Left colon (tissue), 2 donors: ENCODE results near the gene HIPK3. TPM values are rescaled to one million over a fixed set of nuclear protein-coding genes. Genes with fewer than 3 reads are reported as not detected.
"Not testable (repeated sequence)": the region's sequence is repeated elsewhere in the genome, so short reads cannot be mapped to it uniquely, and the experiment has no call there.

Source experiments
- ATAC-seq: fragments of 200-7000 bp; cut with Tn5 transposase; one replicate; pipeline ENCODE4 v1.9.1; 2020; ENCODE audit warnings: mild to moderate bottlenecking, moderate library complexity
- DNase-seq, 2 donors: peaks; one replicate each; pipeline ENCODE4 v3.0.0-alpha.2; 2020
- intact Hi-C, 2 donors: fragments of 100-400 bp; cut with DNase I in 1 of 2; cut with micrococcal nuclease in 1 of 2; formaldehyde crosslinking; loops; one replicate each; pipeline versions ENCODE4 v1.11.2 to v1.14.0; 2022; cut with DNase I, micrococcal nuclease
- long read RNA-seq: library from polyadenylated mRNA; unstranded; transcript quantifications from one replicate; pipeline ENCODE4 v2.0.0, GENCODE V29; 2021
- total RNA-seq, 2 donors: library from RNA; stranded (reverse); fragmentation: NEBNext Ultra II Directional; extraction: Animal tissue kit (Norgen Biotek cat#: 25700); gene quantifications; one replicate each; pipeline ENCODE4 v1.2.1, GENCODE V29; 2021
- donor health status: DM: no; HTN: no; CAD: no.
- donor health status: DM: yes; HTN: yes; CAD: no.

The HIPK3 gene
- total RNA-seq = 10 to 100 TPM; 59.9 to 85.4 TPM
- long read RNA-seq, full-length matches to known transcripts = 2 of 20 reads
- long read RNA-seq, partial matches to known transcripts = 8 of 20 reads
- long read RNA-seq, other reads (novel, unspliced or antisense) = 10 of 20 reads

DNA sequence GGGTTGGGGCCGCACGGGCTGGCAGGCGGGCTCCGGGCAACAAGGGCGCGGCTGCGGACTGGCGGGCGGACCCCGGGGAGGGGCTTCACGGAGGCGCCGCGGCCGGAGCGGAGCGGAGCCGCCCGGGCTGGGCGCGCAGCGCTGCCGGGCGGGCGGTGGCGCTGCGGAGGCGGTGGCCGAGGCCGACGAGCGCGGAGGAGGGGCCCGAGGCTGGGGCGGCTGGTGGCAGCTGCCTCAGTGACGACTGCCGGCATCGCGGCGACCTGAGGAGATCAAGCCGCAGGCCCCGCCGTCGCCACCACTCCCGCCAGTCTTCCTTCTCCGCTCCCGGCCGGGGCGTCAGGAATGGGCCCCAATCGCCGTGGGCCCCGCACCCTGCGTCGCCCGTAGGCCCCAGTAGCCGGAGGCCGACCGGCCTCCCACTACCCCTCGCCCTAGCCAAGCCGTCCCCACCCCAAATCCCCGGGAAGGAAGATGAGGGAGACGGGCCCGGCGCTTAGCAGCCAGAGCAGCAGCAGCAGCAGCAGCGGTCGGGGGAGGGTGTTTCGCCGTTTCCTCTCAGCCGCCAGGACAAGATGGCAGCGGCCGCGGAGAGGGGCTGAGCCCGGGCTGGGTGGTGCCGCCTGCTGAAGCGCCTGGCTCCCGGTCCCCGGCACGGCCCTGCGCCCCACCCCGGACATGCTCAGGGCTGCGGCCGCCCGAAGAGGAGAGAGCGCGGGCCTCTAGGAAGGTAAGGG lies at the start of gene HIPK3:
Gene HIPK3, plus strand, starts transcription at position 222 of the 737 bp plus-strand sequence.
- DNase-seq (peak; percentile 80 to 86), ATAC-seq (peak; percentile 84)
- intact Hi-C loops = loop anchor here in 1 of 2 donors (5.0 kb wide), 2 partner anchors 70 to 90 kb away; no protein-coding TSS in a partner anchor

DNA sequence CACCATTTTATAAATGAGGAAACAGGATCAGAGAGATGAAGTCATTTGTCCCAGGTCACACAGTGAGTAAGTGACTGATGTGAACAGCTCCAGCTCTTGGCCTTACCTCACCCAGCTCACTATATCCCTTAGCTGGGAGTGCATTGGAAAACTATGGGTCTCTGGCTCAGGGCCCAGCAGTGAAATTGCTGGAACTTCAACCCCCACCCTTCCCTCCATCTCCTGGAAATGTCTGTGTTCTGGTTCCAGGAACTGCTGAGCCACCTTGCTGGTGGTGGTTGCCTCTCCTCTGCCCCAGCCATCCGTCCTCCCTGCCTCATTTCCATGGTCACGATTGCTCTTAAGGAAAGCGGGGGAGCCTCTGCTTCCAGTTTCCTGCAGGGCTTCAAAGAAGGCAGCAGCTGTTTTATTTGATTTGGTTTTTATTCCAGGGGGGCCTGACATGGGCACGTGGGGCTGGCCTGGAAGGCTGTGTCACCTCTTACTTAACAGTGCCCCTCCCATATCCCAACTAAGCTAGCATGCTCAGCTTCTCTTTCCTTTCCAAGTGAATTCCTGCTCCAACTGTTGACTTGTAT lies 49.7 kb upstream of the HIPK3 start:
- intact Hi-C loops = no loop called here
- ATAC-seq (no peak), DNase-seq (no peak)

DNA sequence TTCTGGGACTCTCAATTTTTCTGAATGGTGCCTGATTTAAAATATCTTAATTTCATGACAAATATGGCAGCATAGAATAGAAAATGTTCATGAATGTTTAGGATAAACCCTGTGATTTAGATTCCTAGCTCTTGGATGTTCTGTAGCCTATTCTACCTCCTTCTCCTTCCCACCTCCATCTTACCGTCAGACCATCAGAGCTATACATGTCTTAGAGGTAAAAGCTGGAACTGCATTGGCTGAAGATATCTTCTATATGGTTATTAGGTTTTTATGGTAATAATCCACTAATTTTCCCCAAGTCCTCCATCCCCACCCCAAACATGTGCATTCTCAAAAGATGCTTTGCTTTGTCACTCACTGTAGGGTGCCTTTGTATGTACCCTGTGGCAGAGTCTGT lies 49.0 kb upstream of the HIPK3 start:
- DNase-seq = no peak

DNA sequence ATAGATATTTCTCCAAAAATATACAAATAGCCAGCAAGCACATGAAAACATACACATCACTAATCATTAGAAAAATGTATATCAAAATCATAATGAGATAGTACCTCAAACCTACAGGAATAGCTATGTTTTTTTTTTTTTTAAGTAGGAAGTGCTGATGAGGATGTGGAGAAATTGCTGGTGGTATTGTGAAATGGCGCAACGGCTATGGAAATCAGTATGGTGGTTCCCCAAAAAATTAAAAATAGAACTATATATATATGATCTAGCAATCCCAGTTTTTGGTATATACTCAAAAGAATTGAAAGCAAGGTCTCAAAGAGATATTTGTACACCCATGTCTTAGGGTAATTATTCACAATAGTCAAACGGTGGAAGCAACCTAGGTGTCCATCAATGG lies 46.0 kb upstream of the HIPK3 start:
- DNase-seq = no peak
- intact Hi-C loops = no loop called here
- ATAC-seq = no peak

More for the DNA sequence above, 49.0 kb upstream of the HIPK3 start:
- ATAC-seq = no peak
- intact Hi-C loops = no loop called here

DNA sequence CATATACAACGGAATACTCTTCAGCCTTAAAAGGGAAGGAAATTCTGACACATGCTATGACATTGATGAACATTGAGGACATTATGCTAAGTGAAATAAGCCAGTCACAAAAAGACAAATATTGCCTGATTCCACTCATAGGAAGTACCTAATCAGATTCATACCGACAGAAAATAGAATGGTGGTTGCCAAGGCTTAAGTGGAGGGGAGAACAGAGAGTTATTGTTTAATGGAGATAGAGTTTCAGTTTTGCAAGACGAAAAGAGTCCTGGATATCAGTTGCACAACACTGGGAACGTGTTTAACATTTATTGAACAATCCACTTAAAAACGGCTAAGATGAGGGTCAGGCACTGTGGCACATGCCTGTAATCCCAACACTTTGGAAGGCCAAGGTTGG lies 45.6 kb upstream of the HIPK3 start:
- DNase-seq (no peak), ATAC-seq (no peak)
- intact Hi-C loops = no loop called here

DNA sequence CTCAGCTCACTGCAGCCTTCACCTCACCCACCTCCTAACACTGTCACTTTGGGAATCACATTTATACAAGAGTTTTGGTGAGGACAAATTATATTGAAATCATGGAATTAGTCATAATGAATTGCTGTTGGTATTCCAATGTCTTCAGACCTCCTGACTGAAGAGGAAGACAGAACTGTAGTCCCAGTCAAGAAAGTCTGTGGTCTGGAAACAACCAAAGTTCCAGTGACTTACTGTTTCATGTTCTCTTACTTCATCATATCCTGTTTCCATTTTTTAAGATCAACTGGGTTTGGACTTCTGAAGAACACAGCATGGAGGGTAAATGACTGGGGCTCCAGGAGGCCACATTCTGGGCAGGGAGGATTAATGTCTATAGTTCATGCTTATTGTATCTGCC lies 43.0 kb upstream of the HIPK3 start:
- ATAC-seq = no peak
- intact Hi-C loops = no loop called here
- no peak for DNase-seq

DNA sequence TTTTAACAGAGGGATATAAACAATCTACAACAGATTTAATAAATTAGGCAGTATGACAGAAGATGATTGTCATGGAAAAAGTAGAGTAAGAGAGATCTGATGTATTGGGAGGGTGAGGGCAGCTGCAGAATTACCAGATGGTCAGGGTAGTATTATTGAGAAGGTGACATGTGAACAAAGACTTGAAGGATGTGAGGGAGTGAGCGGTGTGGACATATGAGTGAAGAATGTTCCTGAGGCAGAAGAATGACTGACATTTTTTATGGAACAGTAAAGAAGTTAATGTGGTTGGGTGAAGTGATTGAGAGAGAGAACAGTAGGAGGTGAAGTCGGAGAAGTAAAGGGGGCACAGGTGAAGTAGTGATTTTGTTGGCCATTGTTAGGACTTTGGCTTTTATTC lies 42.4 kb upstream of the HIPK3 start:
- ATAC-seq = no peak
- no peak for DNase-seq
- intact Hi-C loops = no loop called here

DNA sequence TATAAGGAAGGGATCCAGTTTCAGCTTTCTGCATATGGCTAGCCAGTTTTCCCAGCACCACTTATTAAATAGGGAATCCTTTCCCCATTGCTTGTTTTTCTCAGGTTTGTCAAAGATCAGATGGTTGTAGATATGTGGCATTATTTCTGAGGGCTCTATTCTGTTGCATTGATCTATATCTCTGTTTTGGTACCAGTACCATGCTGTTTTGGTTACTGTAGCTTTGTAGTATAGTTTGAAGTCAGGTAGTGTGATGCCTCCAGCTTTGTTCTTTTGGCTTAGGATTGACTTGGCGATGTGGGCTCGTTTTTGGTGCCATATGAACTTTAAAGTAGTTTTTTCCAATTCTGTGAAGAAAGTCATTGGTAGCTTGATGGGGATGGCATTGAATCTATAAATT lies 40.5 kb upstream of the HIPK3 start:
- DNase-seq, intact Hi-C loops, ATAC-seq: not testable (repeated sequence)

DNA sequence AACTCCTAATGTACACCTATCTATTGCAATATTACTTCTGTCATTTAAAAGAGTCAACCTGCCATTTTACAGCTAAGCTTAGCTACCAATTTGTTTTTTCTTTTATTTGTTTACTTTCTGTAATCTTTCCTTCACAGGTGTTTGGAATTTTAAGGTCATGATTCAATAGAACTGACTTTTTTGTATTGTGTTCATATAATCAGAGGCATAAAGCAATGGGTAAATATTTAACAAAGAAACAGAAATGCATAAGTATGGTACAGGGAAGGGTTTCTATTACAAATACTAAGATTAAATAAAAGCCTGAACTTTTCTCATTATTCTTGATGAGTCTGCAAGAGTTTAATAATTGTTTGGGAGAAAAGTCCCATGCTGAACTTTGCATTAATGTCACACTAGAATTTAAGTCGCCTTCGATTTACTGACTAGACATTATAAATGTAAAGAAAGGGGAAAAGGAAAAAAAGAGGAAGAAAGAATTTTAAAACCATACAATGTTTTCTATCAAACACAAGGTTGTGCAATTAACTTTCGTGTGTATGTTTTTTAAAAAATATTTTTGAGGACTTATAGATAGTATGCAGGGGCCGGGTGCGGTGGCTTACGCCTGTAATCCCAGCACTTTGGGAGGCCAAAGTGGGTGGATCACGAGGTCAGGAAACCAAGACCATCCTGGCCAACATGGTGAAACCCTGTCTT lies 35.0 kb upstream of the HIPK3 start:
- intact Hi-C loops = no loop called here

DNA sequence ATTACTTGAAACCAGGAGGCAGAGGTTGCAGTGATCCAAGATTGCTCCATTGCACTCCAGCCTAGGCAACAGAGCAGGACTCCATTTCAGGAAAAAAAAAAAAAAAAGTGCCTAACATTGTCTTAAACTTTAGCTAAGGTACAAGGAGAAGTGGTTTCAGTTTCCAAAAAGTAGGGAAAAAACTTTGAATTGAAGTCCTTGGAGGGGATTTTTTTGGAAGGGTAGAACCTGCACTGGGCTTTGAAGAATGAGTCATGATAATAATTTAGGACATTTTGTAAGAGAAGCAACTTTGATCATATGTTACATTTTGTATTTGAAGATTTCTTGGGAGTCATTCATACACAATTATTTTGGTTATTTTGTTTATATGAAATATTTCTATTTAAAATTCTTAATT lies 31.8 kb upstream of the HIPK3 start:
- DNase-seq = no peak
- no peak for ATAC-seq
- intact Hi-C loops = no loop called here

More for the DNA sequence above, 35.0 kb upstream of the HIPK3 start:
- ATAC-seq (peak; percentile 59), DNase-seq (no peak)

DNA sequence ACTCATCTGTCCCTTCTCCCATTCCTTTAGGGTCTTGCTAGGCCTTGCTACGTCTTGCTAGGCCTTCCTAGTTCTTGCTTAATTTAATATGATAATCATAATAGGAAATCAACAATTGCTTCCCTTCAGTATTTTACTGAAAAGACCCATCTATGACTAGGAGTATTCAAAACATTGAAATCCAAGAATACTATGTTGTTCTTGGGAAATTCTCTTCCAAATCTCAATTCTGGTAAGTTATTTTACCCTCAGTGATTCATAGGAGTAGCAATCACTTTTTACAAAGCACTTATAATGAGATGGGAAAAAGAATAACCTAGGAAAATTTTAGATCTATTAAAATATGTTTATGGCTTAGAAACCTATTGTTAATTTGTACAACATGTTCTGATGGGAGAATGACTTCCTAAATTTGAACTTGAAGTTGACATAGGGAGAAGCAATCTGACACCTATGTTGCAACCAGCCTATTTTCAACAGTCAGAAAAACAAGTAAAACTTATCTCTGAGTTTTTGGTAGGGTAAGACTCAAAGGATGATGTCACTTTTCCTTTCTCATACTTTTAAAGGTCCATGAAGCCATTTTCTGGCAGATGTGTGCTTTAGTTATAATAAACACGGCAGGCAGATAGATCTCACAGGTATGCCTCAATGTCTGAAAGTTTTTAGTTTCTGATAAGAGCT lies 29.5 kb upstream of the HIPK3 start:
- intact Hi-C loops = no loop called here
- DNase-seq (no peak), ATAC-seq (no peak)

DNA sequence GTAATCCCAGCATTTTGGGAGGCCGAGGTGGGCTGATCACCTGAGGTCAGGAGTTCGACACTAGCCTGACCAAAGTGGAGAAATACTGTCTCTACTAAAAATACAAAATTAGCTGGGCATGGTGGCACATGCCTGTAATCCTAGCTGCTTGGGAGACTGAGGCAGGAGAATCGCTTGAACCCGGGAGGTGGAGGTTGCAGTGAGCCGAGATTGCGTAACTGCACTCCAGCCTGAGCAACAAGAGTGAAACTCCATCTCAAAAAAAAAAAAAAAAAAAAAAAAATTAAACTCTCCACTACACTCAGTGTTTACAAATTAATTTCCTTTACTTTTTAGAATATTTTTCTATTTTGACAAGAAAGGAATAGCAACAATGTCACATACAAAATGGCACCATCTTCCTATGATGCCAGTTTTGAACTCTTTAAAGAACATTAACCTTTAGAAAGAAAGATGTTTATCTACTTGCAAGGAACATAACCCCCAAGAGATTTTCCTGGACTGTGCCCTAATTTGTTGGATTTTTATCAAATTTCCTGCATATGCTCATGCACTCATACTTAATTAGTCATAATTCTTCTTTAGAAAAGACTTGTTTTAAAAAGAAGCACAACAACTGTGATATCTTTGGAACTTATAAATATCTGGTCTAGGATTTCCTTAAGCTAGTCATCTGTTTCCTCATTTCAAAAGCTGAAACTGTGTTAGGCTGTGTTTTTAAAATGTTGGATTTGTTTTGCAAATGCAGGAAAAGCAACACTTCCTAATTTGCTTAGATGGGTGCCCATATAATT lies 22.6 kb upstream of the HIPK3 start:
- ATAC-seq (no peak), DNase-seq (no peak)
- intact Hi-C loops = no loop called here

DNA sequence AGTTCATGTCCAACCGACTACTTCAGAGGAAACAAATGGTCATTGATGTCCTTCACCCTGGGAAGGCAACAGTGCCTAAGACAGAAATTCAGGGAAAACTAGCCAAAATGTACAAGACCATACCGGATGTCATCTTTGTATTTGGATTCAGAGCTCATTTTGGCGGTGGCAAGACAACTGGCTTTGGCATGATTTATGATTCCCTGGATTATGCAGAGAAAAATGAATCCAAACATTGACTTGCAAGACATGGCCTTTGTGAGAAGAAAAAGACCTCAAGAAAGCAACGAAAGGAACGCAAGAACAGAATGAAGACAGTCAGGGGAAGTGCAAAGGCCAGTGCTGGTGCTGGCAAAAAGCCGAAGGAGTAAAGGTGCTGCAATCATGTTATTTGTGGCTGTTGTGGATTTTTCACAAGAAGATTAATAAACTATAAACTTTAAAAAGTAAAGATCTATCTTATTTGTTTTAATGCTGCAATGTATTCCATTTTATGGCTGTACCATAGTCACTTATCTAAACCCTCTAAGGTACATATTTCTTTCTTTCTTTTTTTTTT lies 20.1 kb upstream of the HIPK3 start:
- no peak for DNase-seq
- intact Hi-C loops = no loop called here

DNA sequence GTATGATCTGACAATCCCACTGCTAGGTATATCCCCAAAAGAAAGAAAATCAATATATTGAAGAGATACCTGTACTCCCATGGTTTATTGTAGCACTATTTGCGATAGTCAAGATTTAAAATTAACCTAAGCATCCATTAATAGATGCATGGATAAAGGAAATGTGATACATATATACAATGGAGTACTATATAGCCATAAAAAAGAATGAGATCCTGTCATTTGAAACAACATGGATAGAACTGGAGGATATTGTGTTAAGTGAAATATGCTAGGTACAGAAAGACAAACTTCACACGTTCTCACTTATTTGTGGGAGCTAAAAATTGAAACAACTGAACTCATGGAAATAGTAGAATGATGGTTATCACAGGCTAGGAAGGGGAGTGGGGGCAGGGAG lies 14.6 kb upstream of the HIPK3 start:
- DNase-seq (no peak), ATAC-seq (no peak)
- intact Hi-C loops = no loop called here

More for the DNA sequence above, 20.1 kb upstream of the HIPK3 start:
- ATAC-seq = peak; percentile 59

DNA sequence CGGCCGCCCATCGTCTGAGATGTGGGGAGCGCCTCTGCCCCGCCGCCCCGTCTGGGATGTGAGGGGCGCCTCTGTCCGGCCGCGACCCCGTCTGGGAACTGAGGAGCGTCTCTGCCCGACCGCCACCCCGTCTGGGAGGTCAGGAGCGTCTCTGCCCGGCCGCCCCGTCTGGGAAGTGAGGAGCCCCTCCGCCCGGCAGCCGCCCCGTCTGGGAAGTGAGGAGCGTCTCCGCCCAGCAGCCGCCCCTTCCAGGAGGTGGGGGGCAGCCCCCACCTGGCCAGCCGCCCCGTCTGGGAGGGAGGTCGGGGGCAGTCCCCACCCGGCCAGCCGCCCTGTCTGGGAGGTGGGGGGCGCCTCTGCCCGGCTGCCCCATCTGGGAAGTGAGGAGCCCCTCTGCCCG lies 13.5 kb upstream of the HIPK3 start:
- ATAC-seq, DNase-seq, intact Hi-C loops: not testable (repeated sequence)

DNA sequence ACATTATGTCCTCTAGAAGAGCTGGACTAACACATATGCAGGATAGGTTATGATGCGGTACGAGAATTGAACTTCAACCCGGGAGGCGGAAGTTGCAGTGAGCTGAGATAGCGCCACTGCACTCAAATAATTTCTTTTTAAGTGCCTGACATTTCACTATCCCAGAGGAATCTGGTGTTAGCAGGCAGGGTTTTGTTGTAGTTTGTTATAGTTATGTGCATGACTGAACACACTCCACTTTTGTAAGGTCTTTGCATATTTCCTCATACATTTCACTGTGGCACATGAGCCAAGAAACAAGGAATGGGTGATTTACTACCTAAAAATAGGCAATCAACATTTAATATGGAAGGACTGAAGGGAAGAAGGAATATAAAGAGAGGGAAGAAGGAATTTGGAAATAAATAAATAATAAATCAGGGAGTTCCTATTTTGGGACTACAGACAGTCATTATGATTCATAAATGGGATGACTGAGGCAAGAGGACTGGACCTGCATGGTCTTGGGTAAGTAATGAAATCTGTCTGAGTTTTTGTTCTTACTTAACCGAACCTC lies 8.7 kb upstream of the HIPK3 start:
- intact Hi-C loops = no loop called here
- peak in 1 of 2 donors; percentile 24 for DNase-seq
- peak; percentile 89 for ATAC-seq

DNA sequence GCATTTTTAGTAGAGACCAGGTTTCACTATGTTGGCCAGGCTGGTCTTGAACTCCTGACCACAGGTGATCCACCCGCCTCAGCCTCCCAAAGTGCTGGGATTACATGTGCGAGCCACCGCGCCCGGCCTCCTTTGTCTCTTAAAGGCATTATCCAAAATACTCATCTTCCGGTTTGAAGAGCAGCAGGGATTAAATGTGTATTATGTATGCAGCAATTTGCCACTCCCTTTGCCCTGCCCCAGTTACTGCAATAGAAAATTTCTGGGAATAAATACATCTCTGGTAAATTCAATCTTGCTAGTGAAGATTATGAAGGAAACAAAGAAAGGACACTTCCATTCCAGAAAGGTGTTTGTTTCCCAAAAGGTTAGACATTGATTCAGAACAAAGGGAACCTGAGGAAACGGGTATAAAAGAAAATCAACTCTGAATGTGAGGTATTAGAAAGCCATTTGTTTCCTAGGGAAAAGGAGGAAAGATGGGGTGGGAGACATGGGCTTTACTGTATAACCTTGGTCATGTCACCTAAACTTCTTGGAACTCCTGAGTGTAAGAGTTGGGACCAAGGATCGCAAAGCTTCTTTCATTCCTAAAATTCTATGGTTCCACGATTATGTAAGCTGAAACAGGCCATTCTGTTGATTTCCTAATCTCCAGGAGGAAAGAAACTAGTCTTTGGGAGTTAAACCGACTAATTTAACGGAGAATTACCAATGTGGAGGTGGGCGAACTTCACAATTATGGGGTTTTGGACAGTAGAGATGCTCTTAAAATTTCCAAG lies 959 bp upstream of the HIPK3 start:
- DNase-seq = peak in 1 of 2 donors; percentile 34
- no peak for ATAC-seq
- intact Hi-C loops = loop anchor here in 1 of 2 donors (5.0 kb wide), 2 partner anchors 71 to 89 kb away; no protein-coding TSS in a partner anchor
